PFSK-1 (cell line): ENCODE data around the gene MAP1B.

Experiments used
- FOXP2 ChIP-seq: optimal IDR thresholded peaks from 2 replicates; pipeline ENCODE3; 2011; ENCODE audit warnings: borderline replicate concordance, control low read depth, inconsistent platforms; ENCODE audit not compliant: insufficient read depth; ENCODE audit errors: extremely low read length, extremely low read depth
- POLR2AphosphoS5 ChIP-seq: IDR thresholded peaks from 2 replicates; pipeline ENCODE4 v1.6.1; 2012; ENCODE audit warnings: low read depth, mild to moderate bottlenecking, control low read depth, low read length, moderate library complexity
- REST ChIP-seq, 2 experiments: IDR thresholded peaks; 2 replicates each; pipeline versions ENCODE4 v1.6.1 to v1.8.0; 2011 to 2012; ENCODE audit warnings: low read depth in 2 of 2, low read length in 2 of 2, control low read depth in 1 of 2, inconsistent platforms in 1 of 2, mild to moderate bottlenecking in 1 of 2, moderate library complexity in 1 of 2; ENCODE audit not compliant: insufficient read depth in 1 of 2
- SIN3A ChIP-seq: IDR thresholded peaks from 2 replicates; pipeline ENCODE4 v1.6.1; 2012; ENCODE audit warnings: mild to moderate bottlenecking, low read length, moderate library complexity, borderline replicate concordance; ENCODE audit not compliant: insufficient read depth
- TAF1 ChIP-seq: IDR thresholded peaks from 2 replicates; pipeline ENCODE4 v1.6.1; 2012; ENCODE audit warnings: low read length, control low read depth, borderline replicate concordance; ENCODE audit not compliant: insufficient read depth

Gene MAP1B

GRCh38 chr5:72180925-72181324, 73.7 kb downstream of the MAP1B start:
- TF ChIP-seq POLR2AphosphoS5 = no peak

DNA sequence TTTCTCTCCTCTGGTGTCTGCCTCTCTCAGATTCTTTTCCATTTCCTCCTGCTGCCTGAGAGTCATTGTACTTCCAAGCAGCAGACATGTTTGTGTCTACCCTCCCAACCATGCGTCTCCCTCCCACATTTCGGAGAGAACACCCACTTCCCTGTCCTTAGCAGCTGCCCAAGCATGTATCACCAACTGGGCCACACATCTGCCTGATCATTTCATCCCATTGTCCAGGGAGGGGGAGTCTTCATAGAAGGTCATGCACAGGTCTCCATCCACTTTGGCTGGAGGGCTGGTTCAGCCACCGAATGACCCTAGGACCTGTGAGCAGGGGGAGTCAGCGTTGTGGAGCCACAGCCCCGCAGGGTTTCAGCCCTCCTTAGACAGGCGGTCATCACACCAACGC, 75.4 kb downstream of the MAP1B start:
- TF ChIP-seq FOXP2 (no peak), POLR2AphosphoS5 (no peak), REST (IDR thresholded peaks at IDR 0.05; ENCODE audit: insufficient read depth in 1 of 2, low read depth in 2 of 2, low read length in 2 of 2) (no peak), SIN3A (no peak), TAF1 (no peak)

DNA sequence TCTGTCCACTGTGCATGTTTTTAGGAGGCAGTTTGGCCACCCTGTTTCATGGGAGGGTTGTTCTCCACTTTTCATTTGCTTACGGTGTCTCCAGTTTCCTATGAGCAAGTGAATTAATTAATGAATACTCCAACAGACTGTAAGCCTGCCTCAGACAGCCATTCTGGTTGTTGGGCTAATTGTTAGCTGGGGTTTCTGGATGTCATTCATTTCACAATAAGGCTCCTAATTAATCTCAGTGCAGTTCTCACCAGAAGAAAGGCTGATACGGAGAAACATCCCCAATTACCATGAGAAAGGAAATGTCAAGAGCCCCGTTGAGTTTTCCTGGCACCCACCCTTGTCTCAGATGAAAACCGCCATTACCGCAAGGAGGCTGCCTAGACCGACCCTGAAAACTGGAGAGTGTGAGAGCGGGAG, 75.8 kb downstream of the MAP1B start:
- no peak for TF ChIP-seq REST (IDR thresholded peaks at IDR 0.05; ENCODE audit: insufficient read depth in 1 of 2, low read depth in 2 of 2, low read length in 2 of 2)

DNA sequence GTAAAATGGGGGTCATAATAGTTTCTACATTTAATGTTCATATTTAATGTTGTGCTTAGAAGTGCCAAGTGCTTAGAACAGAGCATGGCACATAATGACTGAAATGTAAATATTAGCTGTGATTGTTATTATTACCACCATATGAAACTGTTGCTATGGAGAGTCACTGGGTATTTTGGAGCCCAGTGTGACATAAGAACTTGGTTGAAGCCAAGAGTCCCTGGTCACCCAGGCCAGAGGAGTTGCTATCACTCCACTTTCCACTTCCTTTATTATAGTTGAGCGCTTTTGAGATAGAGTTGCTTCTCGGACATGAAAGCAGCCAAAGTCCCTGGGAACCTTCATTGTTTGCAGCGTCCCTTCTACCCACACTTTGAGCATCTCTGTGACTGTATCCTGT, 77.1 kb downstream of the MAP1B start:
- TF ChIP-seq REST (IDR thresholded peaks at IDR 0.05; ENCODE audit: insufficient read depth in 1 of 2, low read depth in 2 of 2, low read length in 2 of 2) = no peak
- TF ChIP-seq FOXP2 = no peak

DNA sequence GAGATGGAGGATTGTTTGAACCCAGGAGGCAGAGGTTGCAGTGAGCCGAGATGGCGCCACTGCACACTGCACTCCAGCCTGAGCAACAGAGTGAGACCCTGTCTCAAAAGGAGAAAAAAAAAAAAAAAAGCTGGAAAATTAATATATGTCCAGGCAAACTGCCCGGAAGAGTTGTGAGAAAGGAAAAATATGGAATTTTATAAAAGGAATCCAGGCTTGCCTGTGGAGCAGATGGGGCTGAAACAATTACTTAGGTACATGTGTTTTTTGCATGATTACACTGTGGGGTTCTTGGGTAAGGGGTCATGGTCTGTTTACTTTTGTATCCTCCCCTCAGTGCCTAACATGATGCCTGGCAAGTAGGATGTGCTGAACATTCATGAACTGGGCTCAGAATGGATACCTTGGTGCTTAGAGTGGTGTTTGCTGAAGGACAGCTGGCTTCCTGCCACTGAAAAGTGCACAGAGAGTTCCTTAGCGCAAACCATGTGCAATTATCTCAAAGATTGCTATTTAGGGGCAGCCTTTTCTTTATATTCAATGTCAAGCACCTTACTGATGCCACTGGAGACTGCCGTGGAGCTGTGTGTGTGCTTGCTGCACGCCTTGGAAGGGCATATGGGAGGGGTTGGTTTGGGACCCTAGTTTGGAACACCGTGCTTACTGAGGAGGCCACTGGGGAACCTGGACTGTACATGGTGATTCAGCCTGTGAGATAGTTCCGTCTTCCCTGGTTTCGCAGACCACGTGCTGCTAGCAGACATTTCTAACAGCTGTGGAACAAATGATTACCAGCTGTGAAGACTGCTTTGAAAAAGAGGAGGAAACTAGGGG, 78.4 kb downstream of the MAP1B start:
- no peak for TF ChIP-seq POLR2AphosphoS5
- TF ChIP-seq SIN3A = no peak
- no peak for TF ChIP-seq TAF1
- TF ChIP-seq REST (IDR thresholded peaks at IDR 0.05; ENCODE audit: insufficient read depth in 1 of 2, low read depth in 2 of 2, low read length in 2 of 2) = no peak
- TF ChIP-seq FOXP2 = no peak
